Measurements from ENCODE around the gene TM9SF2.

GRCh38 chr13:99553033-99553432 lies 51.8 kb downstream of the TM9SF2 start:
- no peak for TF ChIP-seq CTCF (conservative IDR thresholded peaks at IDR 0.05)
- TF ChIP-seq ZFX (IDR thresholded peaks at IDR 0.05): no peak

Data from C4-2B (cell line).